Loucy (cell line): ENCODE data around the gene FGB.

ENCODE experiments used
- EZH2phosphoT487 ChIP-seq: fragments of 200-600 bp; IDR thresholded peaks from 2 replicates; pipeline ENCODE4 v1.6.1; 2018; ENCODE audit warnings: antibody characterized with exemption, mild to moderate bottlenecking, moderate library complexity, borderline replicate concordance
- TF ChIP-seq, protein P1 (sequence below): fragments of 200-600 bp; sonication (generic); conservative IDR thresholded peaks from 2 replicates; pipeline ENCODE4 v1.5.1; 2014; ENCODE audit warnings: mild to moderate bottlenecking, antibody characterized with exemption, low read length

DNA sequence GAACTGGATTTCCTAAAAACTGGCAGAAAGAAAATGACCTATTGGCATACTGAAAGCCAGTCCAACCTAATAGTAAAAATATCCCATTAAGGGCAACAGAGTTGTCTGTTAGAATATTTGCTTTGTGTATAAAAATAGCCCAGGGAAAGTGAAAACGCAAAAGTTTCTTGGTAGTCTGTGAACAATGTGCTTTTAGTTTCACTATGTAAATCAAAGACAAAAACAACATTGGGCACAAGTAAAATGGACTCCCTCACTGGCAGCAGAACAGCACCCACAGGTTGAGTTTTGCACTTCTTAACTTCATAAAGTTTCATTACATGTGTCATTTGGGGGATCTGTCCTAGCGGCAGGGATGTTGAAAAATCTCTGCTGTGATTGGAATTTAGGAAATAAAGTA, 53.9 kb downstream of the FGB start:
- TF ChIP-seq, protein P1, sequence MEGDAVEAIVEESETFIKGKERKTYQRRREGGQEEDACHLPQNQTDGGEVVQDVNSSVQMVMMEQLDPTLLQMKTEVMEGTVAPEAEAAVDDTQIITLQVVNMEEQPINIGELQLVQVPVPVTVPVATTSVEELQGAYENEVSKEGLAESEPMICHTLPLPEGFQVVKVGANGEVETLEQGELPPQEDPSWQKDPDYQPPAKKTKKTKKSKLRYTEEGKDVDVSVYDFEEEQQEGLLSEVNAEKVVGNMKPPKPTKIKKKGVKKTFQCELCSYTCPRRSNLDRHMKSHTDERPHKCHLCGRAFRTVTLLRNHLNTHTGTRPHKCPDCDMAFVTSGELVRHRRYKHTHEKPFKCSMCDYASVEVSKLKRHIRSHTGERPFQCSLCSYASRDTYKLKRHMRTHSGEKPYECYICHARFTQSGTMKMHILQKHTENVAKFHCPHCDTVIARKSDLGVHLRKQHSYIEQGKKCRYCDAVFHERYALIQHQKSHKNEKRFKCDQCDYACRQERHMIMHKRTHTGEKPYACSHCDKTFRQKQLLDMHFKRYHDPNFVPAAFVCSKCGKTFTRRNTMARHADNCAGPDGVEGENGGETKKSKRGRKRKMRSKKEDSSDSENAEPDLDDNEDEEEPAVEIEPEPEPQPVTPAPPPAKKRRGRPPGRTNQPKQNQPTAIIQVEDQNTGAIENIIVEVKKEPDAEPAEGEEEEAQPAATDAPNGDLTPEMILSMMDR = no peak
- no peak for TF ChIP-seq EZH2phosphoT487
